ENCODE data around the gene TULP4. TPM values are rescaled to one million over a fixed set of nuclear protein-coding genes. Genes with fewer than 3 reads are reported as not detected.

Gene TULP4
- polyA plus RNA-seq = 42.3 TPM

GRCh38 chr6:158312165-158312564 lies at the start of gene TULP4:
Gene TULP4 (plus strand): TSS chr6:158312465. CDS start chr6:158314017, 1,552 bp downstream.
- Mint-ChIP-seq H3K36me3 (peaks cover 11% of the 10 kb centered on the region), H3K4me1 (peaks cover 12 to 35% (median 29%) of the 10 kb centered on the region in 3 donors), H3K27me3 (no peaks in the 10 kb centered on the region), H3K4me3 (peak within 1 kb of the TSS in 1 of 4 donors; percentile 71), H3K9me3 (no peaks in the 10 kb centered on the region), H3K27ac (peak within 1 kb of the TSS in 2 of 3 donors; percentile 59 to 73)

GRCh38 chr6:158262755-158263154 lies 49.5 kb upstream of the TULP4 start:
- Mint-ChIP-seq H3K4me1 (peaks cover 10 to 20% (median 17%) of the 10 kb centered on the region in 3 donors), H3K27me3 (no peaks in the 10 kb centered on the region), H3K9me3 (no peaks in the 10 kb centered on the region), H3K27ac (peak overlapping the region in 1 of 3 donors; percentile 25), H3K4me3 (no peak overlapping the region), H3K36me3 (peaks cover 13% of the 10 kb centered on the region)

GRCh38 chr6:158264180-158264579 lies 48.1 kb upstream of the TULP4 start:
- H3K4me3 Mint-ChIP-seq = no peak overlapping the region
- peaks cover 6 to 17% (median 13%) of the 10 kb centered on the region in 3 donors for H3K4me1 Mint-ChIP-seq
- H3K27ac Mint-ChIP-seq = no peak overlapping the region
- no peaks in the 10 kb centered on the region for H3K9me3 Mint-ChIP-seq
- peaks cover 8% of the 10 kb centered on the region for H3K36me3 Mint-ChIP-seq
- no peaks in the 10 kb centered on the region for H3K27me3 Mint-ChIP-seq

GRCh38 chr6:158266131-158266530 lies 46.1 kb upstream of the TULP4 start:
- no peaks in the 10 kb centered on the region for H3K9me3 Mint-ChIP-seq
- no peak overlapping the region for H3K27ac Mint-ChIP-seq
- peaks cover 1 to 24% (median 10%) of the 10 kb centered on the region in 3 donors for H3K4me1 Mint-ChIP-seq
- no peak overlapping the region for H3K4me3 Mint-ChIP-seq
- peaks cover 8% of the 10 kb centered on the region for H3K36me3 Mint-ChIP-seq
- no peaks in the 10 kb centered on the region for H3K27me3 Mint-ChIP-seq

GRCh38 chr6:158268361-158269147 lies 43.7 kb upstream of the TULP4 start:
- Mint-ChIP-seq H3K36me3 (peaks cover 10% of the 10 kb centered on the region), H3K9me3 (no peaks in the 10 kb centered on the region), H3K4me3 (no peak overlapping the region), H3K27me3 (no peaks in the 10 kb centered on the region), H3K27ac (no peak overlapping the region), H3K4me1 (peaks cover 3 to 29% (median 20%) of the 10 kb centered on the region in 3 donors)

- Mint-ChIP-seq H3K4me3 (no peak overlapping the region), H3K27ac (no peak overlapping the region), H3K27me3 (no peaks in the 10 kb centered on the region), H3K36me3 (peaks cover 13% of the 10 kb centered on the region), H3K9me3 (no peaks in the 10 kb centered on the region), H3K4me1 (peaks cover 4 to 27% (median 20%) of the 10 kb centered on the region in 3 donors)
Measured at GRCh38 chr6:158269657-158270056, 42.6 kb upstream of the TULP4 start.

GRCh38 chr6:158270389-158271127 lies 41.7 kb upstream of the TULP4 start:
- H3K4me3 Mint-ChIP-seq = no peak overlapping the region
- H3K27ac Mint-ChIP-seq = no peak overlapping the region

GRCh38 chr6:158272324-158272723 lies 39.9 kb upstream of the TULP4 start:
- Mint-ChIP-seq H3K27ac (no peak overlapping the region), H3K4me3 (no peak overlapping the region), H3K4me1 (peaks cover 9 to 24% (median 18%) of the 10 kb centered on the region in 3 donors)

More at GRCh38 chr6:158270389-158271127, 41.7 kb upstream of the TULP4 start:
- H3K36me3 Mint-ChIP-seq = peaks cover 17% of the 10 kb centered on the region
- no peaks in the 10 kb centered on the region for H3K27me3 Mint-ChIP-seq
- H3K9me3 Mint-ChIP-seq = no peaks in the 10 kb centered on the region
- H3K4me1 Mint-ChIP-seq = peaks cover 6 to 29% (median 26%) of the 10 kb centered on the region in 3 donors

GRCh38 chr6:158278004-158278403 lies 34.3 kb upstream of the TULP4 start:
- Mint-ChIP-seq H3K36me3 (peaks cover 14% of the 10 kb centered on the region), H3K9me3 (no peaks in the 10 kb centered on the region), H3K27ac (no peak overlapping the region), H3K4me1 (peaks cover 9 to 18% (median 10%) of the 10 kb centered on the region in 3 donors), H3K4me3 (no peak overlapping the region), H3K27me3 (no peaks in the 10 kb centered on the region)

More at GRCh38 chr6:158272324-158272723, 39.9 kb upstream of the TULP4 start:
- Mint-ChIP-seq H3K27me3 (no peaks in the 10 kb centered on the region), H3K36me3 (peaks cover 17% of the 10 kb centered on the region), H3K9me3 (no peaks in the 10 kb centered on the region)

GRCh38 chr6:158279615-158280014 lies 32.6 kb upstream of the TULP4 start:
- peaks cover 21 to 25% (median 22%) of the 10 kb centered on the region in 3 donors for H3K4me1 Mint-ChIP-seq
- H3K9me3 Mint-ChIP-seq = no peaks in the 10 kb centered on the region
- H3K27me3 Mint-ChIP-seq = no peaks in the 10 kb centered on the region
- H3K27ac Mint-ChIP-seq = no peak overlapping the region
- H3K36me3 Mint-ChIP-seq = peaks cover 7% of the 10 kb centered on the region
- H3K4me3 Mint-ChIP-seq = no peak overlapping the region

- Mint-ChIP-seq H3K4me3 (no peak overlapping the region), H3K27me3 (no peaks in the 10 kb centered on the region), H3K36me3 (peaks cover 3% of the 10 kb centered on the region), H3K4me1 (peaks cover 27 to 34% (median 27%) of the 10 kb centered on the region in 3 donors), H3K27ac (peak overlapping the region; percentile 17 to 92 (median 32)), H3K9me3 (no peaks in the 10 kb centered on the region)
Measured at GRCh38 chr6:158283304-158283980, 28.8 kb upstream of the TULP4 start.

GRCh38 chr6:158284007-158284875 lies 28.0 kb upstream of the TULP4 start:
- H3K4me3 Mint-ChIP-seq = peak overlapping the region in 1 of 4 donors; percentile 8
- H3K27me3 Mint-ChIP-seq = no peaks in the 10 kb centered on the region
- peak overlapping the region; percentile 32 to 92 (median 80) for H3K27ac Mint-ChIP-seq
- peaks cover 27 to 35% (median 27%) of the 10 kb centered on the region in 3 donors for H3K4me1 Mint-ChIP-seq
- H3K36me3 Mint-ChIP-seq = peaks cover 3% of the 10 kb centered on the region
- no peaks in the 10 kb centered on the region for H3K9me3 Mint-ChIP-seq

- Mint-ChIP-seq H3K9me3 (no peaks in the 10 kb centered on the region), H3K27me3 (no peaks in the 10 kb centered on the region), H3K36me3 (peaks cover 3% of the 10 kb centered on the region), H3K27ac (peak overlapping the region in 2 of 3 donors; percentile 80 to 95), H3K4me3 (no peak overlapping the region), H3K4me1 (peaks cover 30 to 42% (median 31%) of the 10 kb centered on the region in 3 donors)
Measured at GRCh38 chr6:158284876-158285655, 27.2 kb upstream of the TULP4 start.

Measured in IgD-negative memory B cell (primary cell).